GM12874 (cell line): ENCODE data around the gene TIMP2.

ENCODE experiments used
- CTCF ChIP-seq: IDR thresholded peaks from 2 replicates; pipeline ENCODE4 v1.5.1; 2011; ENCODE audit warnings: low read depth, mild to moderate bottlenecking, control low read depth, low read length, moderate library complexity; ENCODE audit not compliant: insufficient read depth

TIMP2 gene

GRCh38 chr17:78808163-78808562, 117.0 kb downstream of the TIMP2 start:
- TF ChIP-seq CTCF: no peak

GRCh38 chr17:78806451-78806850, 118.7 kb downstream of the TIMP2 start:
- no peak for TF ChIP-seq CTCF

DNA sequence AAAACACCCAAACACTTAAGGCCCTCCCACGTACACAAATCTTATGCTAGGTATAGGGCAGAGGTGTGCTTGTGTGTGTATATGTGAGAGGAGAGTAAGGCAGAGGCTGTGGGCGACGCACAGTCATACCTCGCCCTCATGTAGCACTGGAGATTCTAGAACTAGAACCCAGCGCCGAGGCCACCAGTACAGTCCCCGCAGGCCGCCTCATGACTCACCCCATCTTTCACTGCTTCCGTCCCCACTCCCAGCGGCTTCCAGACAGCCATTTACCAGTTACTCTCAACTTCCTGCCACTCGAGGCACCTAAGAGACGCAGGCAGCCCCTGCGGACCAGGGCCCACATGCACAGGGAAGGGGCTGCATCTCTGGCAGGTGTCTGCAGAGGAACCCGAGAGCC, 119.9 kb downstream of the TIMP2 start:
- no peak for TF ChIP-seq CTCF

GRCh38 chr17:78804777-78805176, 120.4 kb downstream of the TIMP2 start:
- no peak for TF ChIP-seq CTCF

DNA sequence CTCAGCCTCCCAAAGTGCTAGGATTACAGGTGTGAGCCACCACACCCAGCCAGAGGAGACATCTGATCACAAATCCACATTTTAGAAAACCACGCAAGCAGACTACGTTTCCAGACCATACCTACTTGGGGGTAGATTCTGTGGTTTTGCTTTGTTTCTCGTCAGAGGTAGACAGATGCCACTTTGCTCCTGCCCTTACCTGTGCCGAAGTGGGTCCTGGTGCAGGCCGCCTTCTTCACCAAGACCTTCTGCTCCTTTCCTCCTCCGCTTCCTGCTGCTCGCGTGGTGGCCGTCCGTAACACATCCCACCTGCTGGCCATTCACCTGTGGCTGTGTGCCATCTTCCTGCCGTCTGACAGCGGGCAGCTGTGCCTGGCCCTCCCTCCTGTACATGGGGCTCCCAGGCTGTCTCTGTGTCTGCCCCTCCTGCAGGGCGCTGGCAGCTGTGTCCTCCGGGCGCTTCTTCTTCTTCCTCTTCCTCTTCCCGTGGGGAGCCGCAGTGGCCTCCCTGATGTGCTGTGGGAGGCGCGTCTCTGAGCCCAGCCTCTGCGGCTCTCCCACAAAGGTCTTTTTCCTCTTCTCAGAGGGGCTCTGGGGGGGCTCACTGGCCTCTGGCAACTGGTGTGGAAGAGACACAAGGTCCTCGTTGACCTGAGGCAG, 121.9 kb downstream of the TIMP2 start:
- no peak for TF ChIP-seq CTCF
